Measurements from ENCODE around the gene IDH3B.
"Not testable (repeated sequence)": the region's sequence is repeated elsewhere in the genome, so short reads cannot be mapped to it uniquely, and the experiment has no call there.

The IDH3B gene

GRCh38 chr20:2663887-2664719 is at the start of gene IDH3B:
Gene IDH3B (minus strand): TSS chr20:2664216. CDS start chr20:2664188, 28 bp downstream.
- peak; percentile 70 for DNase-seq

GRCh38 chr20:2713285-2713684 is 49.3 kb upstream of the IDH3B start:
- no peak for DNase-seq

- DNase-seq: no peak
Measured at GRCh38 chr20:2709205-2709981, 45.4 kb upstream of the IDH3B start.

- no peak for DNase-seq
Measured at GRCh38 chr20:2708665-2709064, 44.6 kb upstream of the IDH3B start.

- peak; percentile 38 for DNase-seq
Measured at GRCh38 chr20:2708073-2708415, 44.0 kb upstream of the IDH3B start.

GRCh38 chr20:2707353-2708072 is 43.5 kb upstream of the IDH3B start:
- no peak for DNase-seq

GRCh38 chr20:2706688-2707352 is 42.8 kb upstream of the IDH3B start:
- no peak for DNase-seq

GRCh38 chr20:2705931-2706645 is 42.1 kb upstream of the IDH3B start:
- DNase-seq: no peak

GRCh38 chr20:2703716-2704475 is 39.9 kb upstream of the IDH3B start:
- no peak for DNase-seq

- DNase-seq: no peak
Measured at GRCh38 chr20:2701671-2702081, 37.7 kb upstream of the IDH3B start.

- DNase-seq: no peak
Measured at GRCh38 chr20:2700913-2701620, 37.1 kb upstream of the IDH3B start.

- no peak for DNase-seq
Measured at GRCh38 chr20:2699775-2700413, 35.9 kb upstream of the IDH3B start.

GRCh38 chr20:2698912-2699311 is 34.9 kb upstream of the IDH3B start:
- no peak for DNase-seq

GRCh38 chr20:2698186-2698817 is 34.3 kb upstream of the IDH3B start:
- no peak for DNase-seq

- DNase-seq: no peak
Measured at GRCh38 chr20:2697768-2698167, 33.8 kb upstream of the IDH3B start.

- no peak for DNase-seq
Measured at GRCh38 chr20:2696646-2697045, 32.6 kb upstream of the IDH3B start.

GRCh38 chr20:2695984-2696525 is 32.0 kb upstream of the IDH3B start:
- DNase-seq: not testable (repeated sequence)

- no peak for DNase-seq
Measured at GRCh38 chr20:2695206-2695983, 31.4 kb upstream of the IDH3B start.

GRCh38 chr20:2694519-2694918 is 30.5 kb upstream of the IDH3B start:
- DNase-seq: no peak

Measured in NCI-H1417 treated with DMSO at 0.1 percent for 48 hours (cell line).